VCaP (cell line): ENCODE measurements around the gene DPPA3.

Experiments used
- H3K27ac ChIP-seq: fragments of 450-650 bp; 2 replicates; pipeline ENCODE4 v1.5.1; 2017
- TF ChIP-seq, protein P1 (sequence below): fragments of 450-650 bp; conservative IDR thresholded peaks from 2 replicates; pipeline ENCODE4 v1.5.1; 2017; ENCODE audit warnings: mild to moderate bottlenecking, moderate library complexity

DPPA3 gene

DNA sequence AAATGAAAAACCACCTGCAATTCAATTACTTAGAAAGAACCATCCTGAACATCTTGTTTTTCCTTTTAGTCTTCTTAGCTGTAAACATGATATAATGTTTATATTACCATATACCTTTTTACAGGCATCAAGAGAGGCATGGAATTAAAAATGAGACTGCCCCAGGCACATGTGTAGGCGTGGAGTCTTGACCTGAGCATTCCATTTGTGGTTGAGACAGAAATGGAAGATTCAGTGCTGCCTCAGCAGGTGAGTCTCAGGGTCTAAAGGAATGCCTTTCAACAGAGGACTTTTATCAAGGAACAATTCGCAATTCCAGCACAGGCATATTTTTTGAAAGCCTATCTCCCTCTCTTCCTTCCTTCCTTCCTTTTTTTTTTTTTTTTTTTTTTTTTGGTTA lies 45.8 kb downstream of the DPPA3 start:
- H3K27ac ChIP-seq = no peak overlapping the region
- TF ChIP-seq, protein P1, sequence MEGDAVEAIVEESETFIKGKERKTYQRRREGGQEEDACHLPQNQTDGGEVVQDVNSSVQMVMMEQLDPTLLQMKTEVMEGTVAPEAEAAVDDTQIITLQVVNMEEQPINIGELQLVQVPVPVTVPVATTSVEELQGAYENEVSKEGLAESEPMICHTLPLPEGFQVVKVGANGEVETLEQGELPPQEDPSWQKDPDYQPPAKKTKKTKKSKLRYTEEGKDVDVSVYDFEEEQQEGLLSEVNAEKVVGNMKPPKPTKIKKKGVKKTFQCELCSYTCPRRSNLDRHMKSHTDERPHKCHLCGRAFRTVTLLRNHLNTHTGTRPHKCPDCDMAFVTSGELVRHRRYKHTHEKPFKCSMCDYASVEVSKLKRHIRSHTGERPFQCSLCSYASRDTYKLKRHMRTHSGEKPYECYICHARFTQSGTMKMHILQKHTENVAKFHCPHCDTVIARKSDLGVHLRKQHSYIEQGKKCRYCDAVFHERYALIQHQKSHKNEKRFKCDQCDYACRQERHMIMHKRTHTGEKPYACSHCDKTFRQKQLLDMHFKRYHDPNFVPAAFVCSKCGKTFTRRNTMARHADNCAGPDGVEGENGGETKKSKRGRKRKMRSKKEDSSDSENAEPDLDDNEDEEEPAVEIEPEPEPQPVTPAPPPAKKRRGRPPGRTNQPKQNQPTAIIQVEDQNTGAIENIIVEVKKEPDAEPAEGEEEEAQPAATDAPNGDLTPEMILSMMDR = no peak

DNA sequence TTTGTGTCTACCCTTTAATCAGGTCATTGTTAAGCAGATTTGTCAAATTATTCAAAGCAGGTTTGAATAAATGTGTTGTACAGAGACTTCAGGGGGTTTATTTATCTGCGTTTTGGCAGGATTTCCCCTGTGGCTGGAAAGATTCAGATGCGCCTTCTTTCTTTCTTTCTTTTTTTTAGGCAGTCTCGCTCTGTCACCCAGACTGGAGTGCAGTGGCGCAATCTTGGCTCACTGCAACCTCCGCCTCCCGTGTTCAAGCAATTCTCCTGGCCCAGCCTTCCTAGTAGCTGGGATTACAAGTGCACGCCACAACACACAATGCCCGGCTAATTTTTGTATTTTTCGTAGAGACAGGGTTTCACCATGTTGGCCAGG lies 47.5 kb downstream of the DPPA3 start:
- H3K27ac ChIP-seq = no peak overlapping the region
- TF ChIP-seq, protein P1 = no peak
